IMR-90 (cell line): ENCODE measurements around the gene ARHGEF12.

Experiments used
- CTCF ChIP-seq: conservative IDR thresholded peaks from 2 replicates; pipeline ENCODE4 v1.5.1; 2012; ENCODE audit warnings: mild to moderate bottlenecking, low read depth, low read length, improper control_type of control experiment
- MAFK ChIP-seq: IDR thresholded peaks from 2 replicates; pipeline ENCODE4 v1.6.1; 2012; ENCODE audit warnings: low read depth, low read length, improper control_type of control experiment
- POLR2A ChIP-seq: IDR thresholded peaks from 2 replicates; pipeline ENCODE4 v1.6.1; 2012; ENCODE audit warnings: mild to moderate bottlenecking, low read depth, low read length

DNA sequence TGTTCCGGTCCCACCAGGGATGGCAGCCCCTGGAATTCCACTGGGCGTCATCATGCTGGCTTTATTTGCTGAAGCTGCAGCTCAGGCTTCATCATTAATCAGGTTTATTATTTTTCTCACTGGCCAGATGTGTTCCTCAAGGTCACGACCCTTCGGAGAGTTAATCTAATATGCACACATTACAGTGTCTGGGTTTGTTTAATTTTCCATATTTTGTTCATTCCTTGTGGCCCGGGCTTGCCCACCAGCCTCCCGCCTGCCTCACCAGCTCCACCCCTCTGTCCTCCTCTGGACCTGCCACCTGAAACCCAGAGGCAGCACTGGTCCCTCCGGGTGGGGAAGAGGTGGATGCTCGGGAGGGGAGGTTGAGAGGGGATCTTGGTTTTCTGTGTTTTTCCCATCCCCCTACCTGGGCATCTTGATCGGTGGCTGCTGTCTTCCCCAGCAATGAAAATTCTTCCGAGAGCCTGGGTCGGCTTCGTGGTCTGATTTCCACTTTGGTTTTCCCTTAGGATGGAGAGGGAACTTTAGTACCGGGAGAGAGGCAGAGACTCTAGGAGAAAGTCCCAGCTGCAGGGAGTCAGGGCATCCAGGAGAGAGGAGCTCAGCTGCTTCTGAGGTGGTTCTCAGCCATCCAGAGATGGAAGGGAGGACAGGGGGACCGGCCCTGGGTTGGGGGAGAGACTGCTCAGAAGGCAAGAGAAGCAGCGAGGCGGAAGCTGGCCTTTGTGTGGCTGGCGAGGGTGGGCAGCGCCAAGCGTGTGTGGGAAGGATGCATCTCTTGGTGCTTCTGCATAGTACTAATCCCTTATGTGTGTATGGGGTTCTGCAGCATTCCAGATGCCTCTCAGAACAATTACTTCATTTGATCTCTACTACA, 177.5 kb downstream of the ARHGEF12 start:
- TF ChIP-seq POLR2A = no peak
- no peak for TF ChIP-seq CTCF
- no peak for TF ChIP-seq MAFK
